Lung (tissue), 12 donors: ENCODE data around the gene HS3ST3B1. TPM values are rescaled to one million over a fixed set of nuclear protein-coding genes. Genes with fewer than 3 reads are reported as not detected.

ENCODE experiments used
- ATAC-seq: fragments of 200-7000 bp; cut with Tn5 transposase; one replicate; pipeline ENCODE4 v1.9.1; 2020; ENCODE audit warnings: moderate number of reproducible peaks; ENCODE audit not compliant: insufficient read depth, low FRiP score
- DNase-seq, 3 donors: peaks; one replicate each; pipeline ENCODE4 v3.0.0-alpha.2; 2013 to 2017
- H3K27ac ChIP-seq, 2 donors: one replicate each; pipeline ENCODE4 v1.5.1; 2013; ENCODE audit warnings: mild to moderate bottlenecking in 2 of 2, moderate library complexity in 2 of 2, control low read depth in 1 of 2, inconsistent platforms in 1 of 2, low read depth in 1 of 2, low read length in 1 of 2
- H3K27me3 ChIP-seq, 3 donors: one replicate each; pipeline ENCODE4 v1.5.1; 2013; ENCODE audit warnings: low read length in 2 of 3; ENCODE audit not compliant: control insufficient read depth in 3 of 3, insufficient read depth in 3 of 3
- H3K36me3 ChIP-seq, 4 donors: one replicate each; pipeline ENCODE4 v1.5.1; 2013; ENCODE audit warnings: low read length in 4 of 4, mild to moderate bottlenecking in 1 of 4, moderate library complexity in 1 of 4; ENCODE audit not compliant: control insufficient read depth in 4 of 4, insufficient read depth in 4 of 4
- H3K4me1 ChIP-seq, 5 donors: one replicate each; pipeline ENCODE4 v1.5.1; 2013; ENCODE audit warnings: low read length in 5 of 5, mild to moderate bottlenecking in 2 of 5, moderate library complexity in 1 of 5; ENCODE audit not compliant: control insufficient read depth in 5 of 5, insufficient read depth in 5 of 5
- H3K4me3 ChIP-seq: one replicate; pipeline ENCODE4 v1.5.1; 2013; ENCODE audit warnings: mild to moderate bottlenecking, control low read depth, moderate library complexity
- H3K9ac ChIP-seq, 2 donors: one replicate each; pipeline ENCODE4 v1.5.1; 2013; ENCODE audit warnings: low read length in 2 of 2, control low read depth in 1 of 2; ENCODE audit not compliant: insufficient read depth in 1 of 2
- H3K9me3 ChIP-seq, 4 donors: one replicate each; pipeline ENCODE4 v1.5.1; 2013; ENCODE audit warnings: low read length in 3 of 4, mild to moderate bottlenecking in 1 of 4, moderate library complexity in 1 of 4; ENCODE audit not compliant: control insufficient read depth in 4 of 4, insufficient read depth in 3 of 4
- WGBS, 2 donors: extraction: QIAGEN DNeasy Blood & Tissue Kit; methylation state at CpG; one replicate each; pipeline ENCODE4 v1.1.7; 2013; 5-methylcytosine and 5-hydroxymethylcytosine counted together
- polyA plus RNA-seq, 2 donors: library from polyadenylated mRNA; stranded (reverse); fragments of 200-250 nt; gene quantifications; one replicate each; pipeline ENCODE4 v1.2.1, GENCODE V29; 2013
- total RNA-seq, 2 donors: library from RNA; depleted of rRNA in 1 of 2; stranded (reverse); fragments of >200 nt in 1 of 2; gene quantifications; one replicate each; pipeline ENCODE4 v1.2.1, GENCODE V29; 2014 to 2021
- TF ChIP-seq, protein P1 (sequence below): IDR thresholded peaks from 2 replicates; pipeline ENCODE4 v1.5.1; 2012; ENCODE audit warnings: mild to moderate bottlenecking; ENCODE audit errors: control extremely low read depth, extremely low read depth
- donor health status: control.
- donor health status: control.
- donor health status: Bipolar disorder and iron deficiency.
- donor health status: healthy.
- donor health status: DM: yes; HTN: yes; CAD: no.

The HS3ST3B1 gene
- total and polyA plus RNA-seq, 4 donors = 0.87 to 14.6 (median 5.3) TPM

DNA sequence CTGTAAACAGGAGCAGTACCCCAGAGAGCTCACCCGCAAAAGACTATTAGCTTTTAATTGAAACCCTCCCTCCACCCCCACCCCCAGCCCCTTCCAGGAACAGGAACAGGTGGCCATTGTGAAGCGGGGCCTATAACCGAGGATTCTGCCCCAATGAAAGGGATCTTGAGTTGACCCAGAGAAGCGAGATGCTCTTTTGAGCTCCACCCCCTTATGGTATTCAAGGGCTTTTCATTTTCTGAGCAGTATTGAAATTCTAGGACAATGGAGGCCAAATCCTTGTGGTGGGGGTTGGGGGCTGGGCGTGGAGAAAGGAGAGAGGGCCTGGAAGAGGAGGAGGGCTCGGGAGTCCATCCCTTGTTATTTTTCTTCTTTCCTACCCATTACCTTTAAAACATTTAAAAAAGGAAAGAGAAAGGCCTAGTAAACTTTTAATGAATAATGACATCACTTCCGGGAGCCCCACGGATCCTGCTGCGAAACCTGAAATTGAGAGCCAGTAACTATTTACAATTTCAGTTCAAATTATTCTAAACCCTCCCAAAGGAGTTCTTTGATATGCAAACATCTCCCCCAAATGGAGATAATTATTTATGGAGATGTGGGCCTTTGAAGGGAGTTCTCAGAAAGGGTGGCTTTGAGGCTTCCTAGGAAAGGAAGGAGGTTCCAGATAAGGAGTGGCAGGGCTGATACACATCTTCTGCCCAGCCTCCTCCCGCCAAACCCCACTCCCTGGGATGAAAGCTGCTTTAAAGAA lies 30.5 kb downstream of the HS3ST3B1 start:
- TF ChIP-seq, protein P1, sequence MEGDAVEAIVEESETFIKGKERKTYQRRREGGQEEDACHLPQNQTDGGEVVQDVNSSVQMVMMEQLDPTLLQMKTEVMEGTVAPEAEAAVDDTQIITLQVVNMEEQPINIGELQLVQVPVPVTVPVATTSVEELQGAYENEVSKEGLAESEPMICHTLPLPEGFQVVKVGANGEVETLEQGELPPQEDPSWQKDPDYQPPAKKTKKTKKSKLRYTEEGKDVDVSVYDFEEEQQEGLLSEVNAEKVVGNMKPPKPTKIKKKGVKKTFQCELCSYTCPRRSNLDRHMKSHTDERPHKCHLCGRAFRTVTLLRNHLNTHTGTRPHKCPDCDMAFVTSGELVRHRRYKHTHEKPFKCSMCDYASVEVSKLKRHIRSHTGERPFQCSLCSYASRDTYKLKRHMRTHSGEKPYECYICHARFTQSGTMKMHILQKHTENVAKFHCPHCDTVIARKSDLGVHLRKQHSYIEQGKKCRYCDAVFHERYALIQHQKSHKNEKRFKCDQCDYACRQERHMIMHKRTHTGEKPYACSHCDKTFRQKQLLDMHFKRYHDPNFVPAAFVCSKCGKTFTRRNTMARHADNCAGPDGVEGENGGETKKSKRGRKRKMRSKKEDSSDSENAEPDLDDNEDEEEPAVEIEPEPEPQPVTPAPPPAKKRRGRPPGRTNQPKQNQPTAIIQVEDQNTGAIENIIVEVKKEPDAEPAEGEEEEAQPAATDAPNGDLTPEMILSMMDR = no peak
- ATAC-seq = no peak
- DNase-seq = no peak
- Histone ChIP-seq H3K27me3 (no peaks in the 10 kb centered on the region), H3K36me3 (no peaks in the 10 kb centered on the region), H3K9ac (no peak overlapping the region), H3K4me3 (no peak overlapping the region), H3K4me1 (peaks cover 0 to 8% (median 0%) of the 10 kb centered on the region in 5 donors), H3K9me3 (no peaks in the 10 kb centered on the region), H3K27ac (no peak overlapping the region)
- 74 to 81% methylated on average over 10 of the region's 10 CpGs for WGBS, 2 donors

DNA sequence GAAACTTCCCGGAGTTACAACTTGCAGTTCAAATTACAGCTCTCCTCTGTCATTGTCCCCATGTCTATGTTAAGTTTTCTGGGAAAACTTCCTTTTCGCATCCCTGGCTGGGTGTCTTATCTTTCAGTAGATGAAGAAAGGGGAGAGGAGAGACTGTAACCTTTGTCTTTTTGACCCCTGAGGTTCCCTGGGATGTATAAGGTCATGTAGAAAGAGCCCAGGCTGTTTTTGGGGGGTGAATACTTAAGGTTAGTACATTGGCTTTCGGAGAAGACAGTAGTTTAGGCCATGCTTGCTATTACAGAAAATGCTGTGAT lies 31.1 kb downstream of the HS3ST3B1 start:
- no peaks in the 10 kb centered on the region for H3K9me3 ChIP-seq
- H3K9ac ChIP-seq = no peak overlapping the region
- DNase-seq (peak in 1 of 3 donors; percentile 12), ATAC-seq (no peak)
- H3K36me3 ChIP-seq = no peaks in the 10 kb centered on the region
- peaks cover 0 to 8% (median 0%) of the 10 kb centered on the region in 5 donors for H3K4me1 ChIP-seq
- H3K4me3 ChIP-seq = no peak overlapping the region
- no peak overlapping the region for H3K27ac ChIP-seq
- H3K27me3 ChIP-seq = no peaks in the 10 kb centered on the region
- WGBS, 2 donors = 82 to 84% methylated on average over 3 of the region's 3 CpGs
- TF ChIP-seq, protein P1 = no peak

DNA sequence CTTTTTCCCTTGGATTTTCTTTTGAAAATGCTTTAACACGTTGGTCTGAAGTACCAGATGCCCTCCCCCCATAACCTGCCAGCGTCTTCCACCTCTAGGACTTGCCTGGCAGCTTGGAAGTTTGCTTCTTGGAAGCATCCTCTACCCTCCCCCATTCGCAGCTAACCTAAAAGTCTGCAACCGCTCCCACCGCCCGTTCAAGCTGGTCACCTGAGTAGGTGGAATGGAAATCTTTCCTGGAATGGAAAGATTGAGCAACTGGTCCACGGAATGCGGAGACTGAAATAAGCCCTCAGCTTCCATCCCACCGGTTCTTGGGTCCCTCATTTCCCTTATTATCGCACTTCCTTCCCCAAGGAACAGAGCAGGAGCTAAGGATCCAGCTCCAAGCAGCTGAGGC lies 31.4 kb downstream of the HS3ST3B1 start:
- Histone ChIP-seq H3K36me3 (no peaks in the 10 kb centered on the region), H3K4me3 (no peak overlapping the region), H3K4me1 (peaks cover 0 to 8% (median 0%) of the 10 kb centered on the region in 5 donors), H3K9ac (no peak overlapping the region), H3K9me3 (no peaks in the 10 kb centered on the region), H3K27me3 (no peaks in the 10 kb centered on the region), H3K27ac (no peak overlapping the region)
- TF ChIP-seq, protein P1 = no peak
- ATAC-seq = no peak
- DNase-seq = no peak
- 83 to 86% methylated on average over 10 of the region's 10 CpGs for WGBS, 2 donors

DNA sequence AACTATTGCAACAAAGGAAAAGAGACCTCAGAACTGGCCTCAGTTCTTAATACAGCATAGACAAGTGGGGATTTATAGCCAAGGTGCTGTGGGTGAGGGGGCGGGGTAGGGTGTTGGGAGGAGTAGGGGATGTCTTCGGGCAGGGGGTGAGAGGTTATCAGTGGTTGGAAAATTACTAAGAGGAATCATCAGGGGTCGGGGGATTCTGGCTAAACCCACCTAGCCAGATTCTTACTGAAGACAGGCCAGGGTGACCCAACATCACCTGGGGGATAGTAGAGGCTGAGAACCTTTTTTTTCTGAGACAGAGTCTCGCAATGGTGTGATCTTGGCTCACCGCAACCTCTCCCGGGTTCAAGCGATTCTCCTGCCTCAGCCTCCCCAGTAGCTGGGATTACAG lies 32.6 kb downstream of the HS3ST3B1 start:
- Histone ChIP-seq H3K27me3 (no peaks in the 10 kb centered on the region), H3K9me3 (no peaks in the 10 kb centered on the region), H3K4me1 (peaks cover 0 to 8% (median 0%) of the 10 kb centered on the region in 5 donors), H3K27ac (no peak overlapping the region), H3K36me3 (no peaks in the 10 kb centered on the region), H3K9ac (no peak overlapping the region), H3K4me3 (no peak overlapping the region)
- ATAC-seq (no peak), DNase-seq (no peak)
- 90 to 91% methylated on average over 7 of the region's 7 CpGs for WGBS, 2 donors
- TF ChIP-seq, protein P1 = no peak
